NCI-H128 (cell line): ENCODE measurements around the gene TDRD12.
"Not testable (repeated sequence)": the region's sequence is repeated elsewhere in the genome, so short reads cannot be mapped to it uniquely, and the experiment has no call there.

Experiments used
- DNase-seq: peaks from one replicate; lab custom pipeline; 2025; ENCODE audit not compliant: unreplicated experiment; lab: John Stamatoyannopoulos, UW

The TDRD12 gene

GRCh38 chr19:32829345-32829896 is 109.9 kb downstream of the TDRD12 start:
- no peak for DNase-seq

DNA sequence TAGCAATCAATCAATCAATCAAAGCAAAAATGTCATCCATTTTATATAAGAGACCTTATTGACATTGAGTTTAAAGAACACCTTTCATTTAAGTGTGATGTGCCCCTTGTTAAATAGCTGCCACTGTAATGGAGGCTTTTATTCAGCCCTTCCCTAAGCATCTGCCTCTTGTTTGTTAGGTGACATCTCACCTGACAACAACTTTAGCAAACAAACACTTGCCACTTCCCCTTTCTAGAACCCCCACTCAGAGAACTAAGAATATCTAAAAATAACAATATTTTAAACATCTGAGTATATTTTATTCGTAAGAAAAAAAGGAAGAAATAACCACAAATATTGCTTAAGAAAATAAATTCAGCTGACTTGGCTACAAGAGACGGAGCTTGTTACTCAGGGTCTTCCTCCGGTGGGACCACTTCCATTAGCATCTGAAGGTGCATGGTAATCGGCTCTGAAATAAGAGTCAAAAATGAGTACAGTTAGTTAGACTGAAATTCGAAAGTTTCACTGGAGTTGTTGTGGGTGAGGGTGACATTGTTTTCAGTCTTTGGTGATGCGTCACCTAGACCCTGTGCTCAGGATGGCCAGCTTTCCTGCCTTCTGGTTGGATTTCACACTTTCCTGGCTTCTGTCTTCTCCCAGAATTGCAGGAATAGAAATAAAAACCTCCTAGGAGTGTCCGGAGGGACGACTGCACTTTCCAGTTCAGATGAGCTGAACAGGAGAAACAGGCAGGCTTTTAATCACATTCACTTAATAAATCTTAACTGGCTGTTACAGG is 110.9 kb downstream of the TDRD12 start:
- no peak for DNase-seq

GRCh38 chr19:32831611-32832010 is 112.0 kb downstream of the TDRD12 start:
- DNase-seq = no peak

DNA sequence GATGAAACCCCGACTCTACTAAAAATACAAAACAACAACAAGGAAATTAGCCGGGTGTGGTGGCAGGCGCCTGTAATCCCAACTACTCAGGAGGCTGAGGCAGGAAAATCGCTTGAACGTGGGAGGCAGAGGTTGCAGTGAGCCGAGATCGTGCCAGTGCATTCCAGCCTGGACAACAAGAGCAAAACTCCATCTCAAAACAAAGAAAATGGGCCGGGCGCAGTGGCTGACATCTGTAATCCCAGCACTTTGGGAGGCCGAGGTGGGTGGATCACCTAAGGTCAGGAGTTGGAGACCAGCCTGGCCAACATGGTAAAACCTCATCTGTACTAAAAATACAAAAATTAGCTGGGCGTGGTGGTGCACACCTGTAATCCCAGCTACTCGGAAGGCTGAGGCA is 112.5 kb downstream of the TDRD12 start:
- DNase-seq = not testable (repeated sequence)

- not testable (repeated sequence) for DNase-seq
Observed at GRCh38 chr19:32832825-32833224, 113.3 kb downstream of the TDRD12 start.

- not testable (repeated sequence) for DNase-seq
Observed at GRCh38 chr19:32833388-32833787, 113.8 kb downstream of the TDRD12 start.

DNA sequence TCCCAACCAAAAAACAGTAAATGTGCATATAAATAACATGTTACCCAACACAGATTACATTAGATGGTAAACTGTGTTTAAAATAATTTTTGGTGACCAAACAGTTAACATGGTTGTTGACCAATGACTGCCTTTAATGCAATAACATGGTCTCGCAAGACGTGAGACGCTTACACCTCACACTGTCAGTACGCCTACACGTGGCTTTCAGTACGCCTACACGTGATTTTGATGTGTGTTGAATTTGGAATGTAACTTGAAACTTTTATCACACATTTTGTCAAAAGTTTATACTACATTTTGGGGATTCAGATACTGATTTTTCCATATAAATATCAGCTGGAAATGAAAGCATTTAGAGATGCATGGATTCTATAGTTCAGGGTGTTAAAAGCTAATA is 118.0 kb downstream of the TDRD12 start:
- DNase-seq = no peak

DNA sequence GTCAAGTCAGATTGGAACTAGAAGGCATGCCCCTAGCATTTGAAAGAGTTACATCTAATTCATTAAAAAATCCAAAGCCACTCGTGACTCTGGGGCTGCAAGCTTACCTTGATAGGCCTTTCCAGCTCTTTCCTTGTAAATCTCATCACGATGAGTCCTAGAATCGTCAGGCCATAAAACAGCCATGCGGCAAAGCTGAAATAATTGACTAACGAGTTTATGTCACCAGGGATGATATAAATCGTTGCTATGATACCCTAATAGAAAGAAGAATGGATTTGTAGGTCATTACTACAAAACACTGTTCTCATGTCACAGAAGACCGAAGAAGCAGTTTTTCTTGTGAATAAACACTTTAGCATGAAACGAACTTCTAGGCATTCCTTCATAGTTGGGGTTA is 122.5 kb downstream of the TDRD12 start:
- no peak for DNase-seq

GRCh38 chr19:32843716-32844245 is 124.2 kb downstream of the TDRD12 start:
- no peak for DNase-seq

GRCh38 chr19:32848035-32848434 is 128.5 kb downstream of the TDRD12 start:
- DNase-seq = not testable (repeated sequence)

GRCh38 chr19:32852216-32852615 is 132.6 kb downstream of the TDRD12 start:
- DNase-seq = no peak

GRCh38 chr19:32856818-32857217 is 137.3 kb downstream of the TDRD12 start:
- not testable (repeated sequence) for DNase-seq

DNA sequence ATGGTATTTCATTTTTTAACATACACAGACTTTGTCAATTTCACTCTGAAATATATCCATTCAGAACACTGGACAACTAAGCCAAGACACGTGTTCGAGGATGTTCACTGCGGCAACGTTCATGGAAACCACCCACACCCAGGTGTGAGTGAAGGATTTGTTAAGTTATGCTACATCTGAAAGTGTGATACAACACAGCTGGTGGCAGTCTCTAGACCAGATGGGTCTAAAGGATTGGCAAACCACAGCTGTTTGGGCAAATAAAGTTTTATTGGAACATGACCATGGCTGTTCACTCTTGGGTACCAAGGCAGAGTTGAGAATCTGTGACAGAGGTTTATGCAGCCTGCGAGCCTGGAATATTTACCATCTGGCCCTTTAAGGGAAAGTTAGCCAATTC is 138.0 kb downstream of the TDRD12 start:
- DNase-seq = no peak

DNA sequence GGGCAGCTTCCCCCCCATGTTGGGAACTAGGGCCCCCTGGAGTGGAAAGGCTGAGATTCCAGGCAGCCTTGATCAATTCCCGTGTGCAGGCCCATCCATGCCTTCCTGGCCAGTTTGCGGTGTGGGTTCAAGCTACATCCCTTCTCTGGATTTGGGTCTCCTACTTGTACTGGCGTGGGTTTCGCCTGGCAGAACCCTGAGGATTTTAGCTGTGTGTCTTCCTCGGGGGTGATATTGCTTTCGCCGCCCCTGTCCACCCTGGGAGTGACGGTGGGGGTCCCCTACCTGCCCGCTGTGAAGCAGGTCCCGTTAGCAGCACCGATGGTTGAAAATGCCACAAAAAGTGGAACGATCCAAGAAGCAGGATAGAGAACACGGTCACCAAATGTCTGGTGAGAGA is 138.6 kb downstream of the TDRD12 start:
- DNase-seq = no peak

- DNase-seq = no peak
Observed at GRCh38 chr19:32858559-32858958, 139.0 kb downstream of the TDRD12 start.

- no peak for DNase-seq
Observed at GRCh38 chr19:32859591-32859990, 140.0 kb downstream of the TDRD12 start.

- DNase-seq = no peak
Observed at GRCh38 chr19:32861596-32861995, 142.0 kb downstream of the TDRD12 start.

DNA sequence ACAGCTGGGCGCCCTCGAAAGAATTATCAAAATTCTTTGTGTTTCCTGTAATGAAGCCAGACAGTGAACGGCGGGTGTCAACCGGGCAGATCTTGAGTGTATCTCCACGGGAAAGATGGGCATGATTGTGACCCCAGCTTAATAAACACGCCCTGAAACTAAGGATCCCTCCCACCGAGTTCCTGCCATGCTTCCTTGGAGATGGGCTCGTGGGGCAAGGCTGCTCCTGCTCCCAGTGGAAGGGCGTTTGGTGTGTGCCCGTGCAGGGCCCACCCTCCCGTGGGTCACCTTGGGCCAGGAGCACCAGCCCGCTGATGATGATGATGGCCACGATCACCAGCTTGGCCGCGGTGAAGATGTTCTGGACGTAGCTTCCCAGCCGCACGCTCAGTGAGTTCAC is 142.6 kb downstream of the TDRD12 start:
- DNase-seq = no peak

DNA sequence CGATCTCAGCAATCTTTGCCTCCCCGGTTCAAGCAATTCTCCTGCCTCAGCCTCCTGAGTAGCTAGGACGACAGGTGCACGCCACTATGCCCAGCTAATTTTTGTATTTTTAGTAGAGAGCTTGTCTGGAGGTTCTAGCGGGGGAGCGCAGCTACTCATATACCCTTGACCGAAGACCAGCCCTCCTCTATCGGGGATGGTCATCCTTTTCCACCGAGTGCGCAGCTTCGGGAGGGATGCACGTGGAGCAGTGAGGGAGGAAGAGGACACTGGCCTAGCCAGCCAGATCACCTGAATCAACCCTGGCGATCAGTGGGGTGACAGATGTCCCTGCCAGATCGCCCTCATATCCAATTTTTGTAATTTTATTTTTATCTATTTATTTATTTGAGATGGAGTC is 143.2 kb downstream of the TDRD12 start:
- no peak for DNase-seq

GRCh38 chr19:32863301-32863700 is 143.7 kb downstream of the TDRD12 start:
- DNase-seq = no peak

GRCh38 chr19:32863841-32864240 is 144.3 kb downstream of the TDRD12 start:
- no peak for DNase-seq

DNA sequence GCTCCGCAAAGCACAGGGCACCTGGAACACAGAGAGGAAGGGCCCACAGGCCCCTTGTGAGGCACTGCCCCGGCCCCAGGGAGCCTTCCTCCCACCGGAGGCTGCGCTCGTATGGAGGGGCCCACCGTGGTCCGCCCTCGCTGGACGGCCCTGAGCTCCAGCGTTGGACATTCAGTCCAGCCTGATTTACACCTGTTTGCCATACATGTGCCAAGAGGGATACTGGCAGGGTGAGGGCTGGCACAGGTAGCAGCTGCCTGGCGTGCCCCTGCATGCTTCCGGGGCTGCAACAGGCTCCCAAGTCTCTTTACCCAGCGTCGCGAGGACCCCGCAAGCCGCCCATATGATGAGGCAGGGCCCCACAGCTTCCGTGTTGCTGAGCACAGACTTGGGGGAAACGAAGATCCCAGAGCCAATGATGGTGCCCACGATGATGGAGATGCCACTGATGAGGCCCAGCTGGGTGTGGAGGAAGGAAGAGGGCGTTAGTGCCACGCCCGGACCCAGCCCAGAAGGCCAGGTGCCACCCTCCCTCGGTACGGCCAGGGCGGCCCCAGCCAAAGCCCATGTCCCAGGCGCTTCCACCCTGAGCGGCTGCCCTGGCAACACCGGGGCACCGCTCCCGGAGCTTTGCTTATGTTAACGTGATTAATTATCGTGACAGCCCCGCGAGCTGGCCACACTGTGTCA is 144.9 kb downstream of the TDRD12 start:
- no peak for DNase-seq
